HG03135 (cell line): ENCODE measurements around the gene ZCCHC24.

ENCODE experiments used
- ATAC-seq: cut with Tn5 transposase; IDR thresholded peaks from one replicate; pipeline ENCODE4 v1.9.1; 2021; ENCODE audit warnings: mild to moderate bottlenecking, moderate library complexity; ENCODE audit not compliant: unreplicated experiment

ZCCHC24 gene

DNA sequence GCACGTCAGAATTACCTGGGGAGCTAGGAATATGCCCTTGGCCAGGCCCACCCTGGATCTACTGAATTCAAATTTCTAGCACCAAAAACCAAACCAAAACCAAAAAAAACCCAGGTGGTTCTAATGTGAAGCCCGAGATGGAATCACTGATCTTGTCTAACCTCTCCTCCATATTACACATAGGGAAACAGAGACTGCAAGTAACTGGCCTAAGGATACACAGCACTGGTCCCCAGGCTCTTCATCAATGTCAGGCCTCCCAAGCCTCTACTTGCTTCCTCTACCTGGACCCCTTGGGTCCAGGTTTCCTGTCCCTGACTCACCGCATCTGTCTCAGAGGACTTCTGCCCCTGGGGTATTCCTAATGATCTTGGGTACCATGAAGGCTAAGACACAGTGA lies 30.7 kb downstream of the ZCCHC24 start:
- no peak for ATAC-seq

DNA sequence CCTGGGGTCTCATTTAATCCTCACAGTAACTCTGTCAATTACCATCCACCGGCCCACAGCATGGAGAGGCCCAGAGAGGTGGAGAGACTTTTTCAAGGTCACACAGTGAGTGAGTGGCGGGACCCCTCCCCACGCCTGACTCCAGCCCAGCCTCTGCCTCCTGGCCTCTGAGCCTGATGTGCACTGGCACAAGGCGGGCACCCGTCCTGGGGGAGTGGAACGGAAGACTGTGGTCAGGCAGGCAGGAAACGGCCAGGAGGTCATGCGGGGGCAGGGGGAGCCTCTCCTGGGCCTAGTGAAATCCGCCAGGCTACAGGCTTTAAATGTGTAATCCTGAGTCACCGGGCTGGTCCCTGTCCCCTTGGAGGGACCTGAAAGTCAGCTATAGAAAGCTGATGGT lies 32.2 kb downstream of the ZCCHC24 start:
- no peak for ATAC-seq

DNA sequence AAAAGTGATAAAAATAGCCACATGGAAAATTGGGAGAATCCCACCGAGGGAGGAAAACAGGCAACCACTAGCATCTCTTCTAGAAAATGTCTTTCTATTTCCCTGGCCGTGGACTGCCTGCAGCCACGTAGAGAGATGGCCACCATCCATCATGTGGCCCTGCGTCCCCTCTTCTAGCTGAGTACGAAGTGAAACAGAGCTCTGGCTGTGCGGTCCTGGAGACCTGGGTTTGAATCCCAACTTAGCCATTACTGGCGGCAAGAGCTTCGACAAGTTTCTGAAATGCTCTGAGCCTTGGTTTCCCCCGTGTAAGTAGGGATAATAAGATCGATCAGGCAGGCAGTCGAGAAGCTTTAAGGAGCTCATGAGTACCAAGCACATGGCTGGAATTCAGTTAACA lies 32.9 kb downstream of the ZCCHC24 start:
- ATAC-seq, result no peak

DNA sequence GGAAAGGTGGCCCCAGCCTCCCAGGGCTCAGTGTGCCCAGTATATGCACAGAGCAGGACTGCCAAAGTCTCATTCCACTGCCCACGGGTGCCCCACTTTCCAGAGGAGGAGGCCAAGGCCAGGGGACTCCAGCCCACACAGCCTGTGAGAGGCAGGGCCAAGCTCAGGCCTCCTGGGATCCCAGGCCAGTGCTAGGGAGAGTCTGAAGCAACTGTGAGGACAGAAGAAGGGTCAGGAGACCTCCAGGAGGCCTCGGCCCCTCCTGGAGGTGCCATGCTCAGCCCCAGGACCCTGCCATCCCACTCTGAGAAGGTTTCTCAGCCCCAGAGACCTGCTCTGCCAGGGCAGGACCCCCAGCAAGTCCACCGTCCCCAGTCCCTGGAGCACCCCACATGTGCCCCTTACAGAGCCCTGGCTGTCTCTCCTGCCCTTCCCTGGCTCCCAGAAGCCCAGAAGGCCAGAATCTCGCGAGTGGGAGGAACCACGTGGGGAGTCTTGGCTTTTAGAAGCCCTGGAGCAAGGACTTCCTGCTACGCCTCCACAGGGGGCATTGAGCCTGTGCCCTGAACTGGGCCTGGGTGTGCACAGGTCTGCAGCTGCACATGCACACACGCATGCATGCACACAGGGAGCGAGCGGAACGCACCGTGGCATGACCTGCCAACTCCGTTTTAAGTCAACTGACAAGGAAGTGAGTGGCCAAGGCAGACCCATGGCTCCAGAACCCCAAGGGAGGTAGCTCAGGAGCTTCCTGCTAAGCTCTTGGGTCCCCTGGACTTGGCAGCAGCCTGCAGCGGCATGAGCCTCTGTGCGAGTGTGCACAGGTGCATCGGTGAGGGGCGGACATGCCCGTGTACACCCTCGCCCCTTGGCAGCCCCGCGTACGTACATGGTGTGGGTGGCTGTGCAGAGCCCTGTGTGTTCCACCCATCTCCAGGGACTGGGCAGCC lies 33.6 kb downstream of the ZCCHC24 start:
- no peak for ATAC-seq

DNA sequence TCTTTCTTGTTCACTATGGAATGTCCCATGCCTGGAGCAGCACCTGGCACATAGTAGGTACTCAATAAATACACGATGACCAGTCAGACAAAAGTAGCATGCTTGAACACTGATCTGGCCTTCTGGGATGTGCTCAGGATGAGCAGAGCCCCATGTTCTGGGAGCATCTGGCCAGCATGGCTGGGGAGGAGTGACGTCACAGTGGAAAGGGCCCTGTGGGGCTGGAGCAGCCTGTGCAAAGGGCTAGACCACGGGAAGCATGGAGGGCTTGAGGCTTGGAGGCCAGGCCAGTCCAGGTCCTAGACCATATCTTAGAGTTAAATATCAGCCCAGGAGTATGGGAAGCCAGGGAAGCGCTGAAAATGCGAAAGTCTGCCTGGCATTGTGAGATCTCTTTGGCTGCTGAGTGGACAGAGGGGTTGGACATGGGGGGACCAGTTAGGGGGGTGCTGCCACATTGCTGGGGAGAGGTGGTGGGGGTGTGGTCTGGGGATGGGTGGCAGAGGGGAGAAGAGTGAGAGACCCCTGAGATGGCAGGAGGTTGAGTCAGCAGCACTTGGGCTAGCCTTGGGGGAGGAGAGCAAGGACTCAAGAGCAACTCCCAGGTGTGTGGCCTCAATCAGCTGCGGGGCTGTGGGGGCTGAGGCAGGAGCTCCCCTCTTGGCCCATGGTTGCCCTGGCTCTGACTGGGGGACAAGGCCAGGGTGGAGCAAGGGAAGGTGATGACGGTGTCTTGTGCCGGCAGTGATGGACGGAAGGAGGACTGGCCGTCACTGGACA lies 34.9 kb downstream of the ZCCHC24 start:
- ATAC-seq, result no peak

DNA sequence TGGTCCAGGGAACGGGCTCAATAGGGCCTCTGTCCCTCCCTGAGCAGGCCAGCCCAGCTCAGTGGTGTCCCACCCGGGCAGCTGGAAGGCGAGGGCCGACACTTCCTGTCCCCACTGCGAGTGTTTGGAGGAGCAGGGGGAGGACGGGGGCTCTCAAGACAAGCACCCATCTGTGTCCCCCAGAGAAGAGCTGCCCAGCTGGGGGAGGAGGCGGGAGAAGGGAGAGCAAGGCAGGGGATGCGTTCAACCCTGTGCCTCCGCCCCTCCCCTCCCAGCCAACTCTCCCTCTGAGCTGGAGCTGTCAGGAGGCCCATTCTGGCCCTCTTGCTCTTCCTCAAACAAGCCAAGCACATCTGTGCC lies 35.7 kb downstream of the ZCCHC24 start:
- no peak for ATAC-seq

DNA sequence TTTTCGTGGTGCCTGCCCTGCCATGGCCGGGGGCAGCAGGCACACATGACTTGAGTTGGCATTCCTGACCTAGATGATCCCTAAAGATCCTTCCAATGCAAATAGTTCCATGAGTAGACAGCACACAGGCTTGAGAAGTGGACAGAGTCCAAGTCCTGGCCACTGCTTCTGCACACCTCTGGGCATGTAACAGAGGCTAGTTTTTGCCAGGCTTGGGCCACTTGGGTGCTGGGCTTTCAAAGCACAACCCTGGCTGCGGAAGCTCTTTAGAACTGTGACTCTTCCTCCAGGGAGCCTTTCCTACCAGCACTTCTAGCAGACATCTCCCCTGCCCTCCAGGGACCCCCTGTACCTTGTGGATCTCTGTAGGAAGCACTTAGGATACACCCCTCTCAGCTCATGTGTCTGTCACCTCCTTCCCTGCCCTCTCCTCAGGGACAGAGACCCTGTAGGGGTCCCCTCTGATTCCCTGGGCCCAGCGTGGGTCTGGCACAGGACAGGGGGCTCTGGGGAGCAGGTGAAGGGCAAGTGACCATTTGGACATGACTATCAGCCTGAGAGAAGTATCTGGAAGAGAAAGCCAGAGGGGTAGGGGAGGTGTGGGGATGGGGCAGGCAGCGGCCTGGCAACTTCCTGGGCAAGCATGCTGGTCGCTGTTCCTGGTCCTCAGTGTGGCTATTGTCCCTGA lies 36.2 kb downstream of the ZCCHC24 start:
- ATAC-seq, result no peak

DNA sequence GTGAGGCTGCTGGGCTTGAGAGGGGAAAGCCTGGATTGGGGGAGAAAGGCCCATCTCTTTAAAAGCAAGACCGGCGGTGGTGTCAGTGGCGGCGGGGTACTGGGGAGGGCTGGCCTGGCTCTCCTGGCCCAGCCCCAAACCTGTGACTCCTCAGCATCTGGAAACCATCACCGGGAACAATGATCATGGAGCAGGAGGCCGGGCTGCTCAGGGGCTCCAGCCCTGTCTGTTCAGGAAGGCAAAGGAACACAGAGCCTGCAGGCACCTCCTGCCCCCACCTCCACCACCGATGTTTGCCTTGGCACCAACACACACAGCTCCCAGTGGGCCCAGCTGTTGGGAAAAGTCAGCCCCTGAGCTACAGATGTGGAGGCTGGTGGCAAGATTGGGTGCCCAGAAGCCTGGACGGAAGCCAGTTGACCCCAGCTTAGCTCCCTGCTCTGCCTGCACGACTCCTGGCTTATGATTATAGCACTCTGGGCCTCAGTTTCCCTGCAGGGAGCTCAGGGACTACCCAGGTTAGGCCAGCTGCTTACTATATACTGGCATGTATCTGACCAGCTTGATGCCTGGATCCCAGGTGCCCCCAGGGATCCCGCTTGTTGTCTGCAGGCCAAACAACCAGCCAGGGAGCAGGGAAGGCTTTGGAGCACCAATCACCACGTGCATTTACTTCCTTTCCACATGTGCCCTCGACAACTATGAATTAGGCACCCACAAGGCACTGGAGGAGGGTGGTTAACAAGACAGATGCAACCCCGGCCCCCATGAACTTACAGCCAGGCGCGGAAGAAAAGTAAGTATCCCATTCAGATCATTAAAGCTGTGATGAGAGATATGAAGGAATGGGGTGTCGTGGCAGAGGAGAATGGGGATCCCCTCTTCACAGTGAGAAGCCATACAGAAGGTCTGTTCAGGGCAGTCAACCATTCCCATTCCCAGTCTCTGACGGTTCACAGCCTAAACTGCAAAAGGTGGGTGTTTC lies 37.3 kb downstream of the ZCCHC24 start:
- no peak for ATAC-seq

DNA sequence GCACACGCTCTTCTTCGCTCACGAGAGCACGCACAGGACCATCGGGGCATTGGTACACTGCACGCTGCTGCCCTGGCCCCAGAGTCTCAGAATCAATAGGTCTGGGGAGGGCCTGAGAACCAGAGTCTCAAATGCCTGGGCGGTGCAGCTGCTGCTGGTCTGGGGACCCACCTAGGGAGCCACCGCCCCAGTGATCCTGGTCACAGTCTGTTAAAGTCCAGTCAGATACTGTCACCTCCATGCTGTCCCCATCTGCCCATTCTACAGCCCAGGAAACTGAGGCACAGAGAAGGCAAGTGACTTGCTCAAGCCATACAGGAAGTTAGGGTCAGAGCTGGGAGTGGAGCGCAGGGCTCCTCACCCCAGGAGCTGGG lies 38.0 kb downstream of the ZCCHC24 start:
- ATAC-seq, result no peak

DNA sequence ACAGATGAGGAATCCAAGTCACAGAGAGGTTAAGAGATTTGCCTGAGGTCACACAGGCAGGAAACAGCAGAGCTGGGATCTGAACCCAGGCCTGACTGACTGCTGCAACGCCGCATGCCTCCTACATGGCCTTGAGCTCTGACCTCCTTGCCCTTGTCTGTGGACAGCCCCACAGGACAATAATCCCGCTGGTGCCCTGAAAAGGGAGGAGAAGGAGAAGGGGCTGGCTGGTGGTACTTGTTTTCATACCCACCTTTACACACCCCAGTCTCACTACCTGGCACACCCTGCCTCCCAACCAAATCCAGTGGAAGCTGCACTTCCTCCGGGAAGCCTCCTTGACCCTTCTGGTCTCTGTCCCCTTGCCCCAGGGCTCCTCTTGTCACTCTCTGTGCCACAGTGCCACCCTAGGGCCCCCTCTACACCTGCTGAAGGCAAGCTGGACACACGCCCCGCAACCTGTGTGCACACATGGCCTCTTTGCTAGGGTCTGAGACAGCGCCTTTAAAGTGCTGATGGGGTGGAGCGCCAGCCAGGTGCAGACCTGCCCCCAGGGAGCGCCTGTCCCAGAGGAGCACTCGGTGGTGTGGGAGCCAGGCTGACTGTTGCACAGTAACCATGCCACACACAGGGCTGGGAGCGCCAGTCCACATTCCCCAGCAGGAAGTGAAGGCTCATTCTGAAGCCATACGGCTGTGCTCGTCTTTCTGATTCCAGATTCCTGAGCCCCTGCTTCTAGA lies 38.6 kb downstream of the ZCCHC24 start:
- ATAC-seq, result no peak

DNA sequence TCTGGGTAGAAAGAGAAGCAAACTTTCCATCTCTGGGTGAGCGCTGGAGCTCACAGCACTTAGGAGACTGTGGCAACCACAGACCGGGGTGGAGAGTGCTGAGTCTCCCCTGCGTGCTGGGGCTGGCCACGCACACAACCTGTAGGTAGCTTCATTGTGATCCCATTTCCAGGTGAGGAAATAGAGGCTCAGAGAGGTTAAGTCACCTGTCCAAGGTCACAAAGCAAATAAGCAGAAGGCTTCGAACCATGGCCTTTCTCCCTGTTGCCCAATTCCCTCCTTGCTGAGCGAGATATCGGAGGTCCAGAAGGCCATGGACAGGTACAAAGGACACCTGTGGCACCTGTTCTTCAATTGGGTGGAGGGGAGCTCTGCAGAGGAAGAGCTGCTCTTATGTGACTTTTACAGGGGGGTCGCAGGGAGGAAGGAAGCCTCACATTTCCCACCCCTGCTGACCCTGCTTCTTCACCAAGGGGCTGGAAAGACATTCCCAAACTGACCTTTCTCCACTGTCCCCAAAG lies 39.4 kb downstream of the ZCCHC24 start:
- ATAC-seq, result no peak

DNA sequence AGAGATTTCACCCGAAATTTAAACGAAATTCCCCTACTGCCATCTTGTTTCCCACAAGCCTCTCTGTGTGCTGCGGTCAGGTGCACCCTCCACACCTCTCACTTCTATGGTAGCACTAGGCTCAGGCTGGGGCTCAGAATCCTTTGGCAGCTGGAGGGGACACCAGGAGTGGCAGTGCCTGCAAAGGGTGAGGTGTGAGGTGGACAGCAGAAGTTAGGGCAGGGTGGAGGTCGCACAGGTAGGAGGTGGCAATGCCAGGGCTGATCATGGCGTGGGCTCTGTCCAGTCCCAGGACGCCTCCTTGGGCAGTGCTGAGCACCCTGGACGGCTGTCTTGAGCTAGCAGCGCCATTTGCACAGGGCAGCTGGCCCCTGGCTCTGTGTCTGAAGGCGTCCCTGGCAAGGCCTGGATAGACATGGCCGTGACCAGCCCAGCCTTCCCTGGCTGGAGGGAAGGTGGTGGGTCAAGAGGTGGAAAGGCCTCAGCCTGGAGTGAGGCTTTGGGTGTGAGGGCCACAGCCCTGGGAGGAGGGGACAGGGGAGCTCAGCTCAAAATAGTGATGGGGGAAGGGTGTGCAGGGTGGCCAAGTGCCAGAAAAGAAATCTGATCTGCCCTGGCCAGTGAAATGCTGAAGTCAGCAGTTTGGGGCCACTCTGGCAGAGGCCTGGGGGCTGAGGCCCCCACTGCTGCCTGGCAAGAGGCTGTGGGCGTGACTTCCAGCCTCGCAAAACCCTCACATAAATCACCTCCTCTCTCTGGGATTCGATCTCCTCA lies 40.0 kb downstream of the ZCCHC24 start:
- ATAC-seq, result no peak

DNA sequence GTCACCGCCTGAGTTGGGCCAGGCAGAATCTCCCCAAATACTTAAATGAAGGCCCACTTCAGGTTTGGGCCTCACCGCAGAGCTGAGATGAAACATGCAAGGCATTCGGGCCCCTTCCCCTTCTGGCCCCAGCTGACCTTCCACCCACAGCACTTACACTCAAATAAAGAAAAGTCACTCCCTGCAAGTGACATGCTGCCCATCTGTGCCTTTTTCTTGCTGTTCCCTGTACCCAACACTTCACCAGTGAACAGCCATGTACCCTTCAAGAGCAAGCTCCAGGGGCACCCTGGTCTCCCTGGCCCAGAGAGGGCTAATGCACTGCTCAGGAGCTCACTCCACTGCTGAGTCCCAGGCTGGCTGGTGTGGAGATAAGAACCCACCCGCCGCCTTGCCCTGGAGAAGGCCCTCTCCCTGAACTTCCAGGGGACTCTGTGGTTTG lies 40.7 kb downstream of the ZCCHC24 start:
- ATAC-seq, result no peak

DNA sequence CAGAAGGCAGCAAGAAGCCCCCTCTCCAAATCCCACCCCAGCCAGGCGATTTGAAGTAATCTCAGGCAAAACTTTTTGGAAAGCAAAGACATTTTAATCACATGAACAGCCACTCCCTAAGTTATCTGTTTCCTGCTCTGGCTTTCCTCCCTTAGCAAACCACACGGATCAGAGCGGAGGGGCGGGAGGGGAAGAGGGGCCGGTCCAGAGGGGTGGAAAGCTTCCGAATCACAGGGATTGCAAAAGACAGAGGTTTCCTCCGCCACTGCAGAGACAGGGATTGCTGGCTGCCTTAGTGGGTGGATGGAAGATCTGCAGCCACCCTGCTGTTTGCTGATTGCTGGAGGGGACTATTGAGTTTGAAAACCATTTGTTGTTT lies 41.2 kb downstream of the ZCCHC24 start:
- no peak for ATAC-seq

DNA sequence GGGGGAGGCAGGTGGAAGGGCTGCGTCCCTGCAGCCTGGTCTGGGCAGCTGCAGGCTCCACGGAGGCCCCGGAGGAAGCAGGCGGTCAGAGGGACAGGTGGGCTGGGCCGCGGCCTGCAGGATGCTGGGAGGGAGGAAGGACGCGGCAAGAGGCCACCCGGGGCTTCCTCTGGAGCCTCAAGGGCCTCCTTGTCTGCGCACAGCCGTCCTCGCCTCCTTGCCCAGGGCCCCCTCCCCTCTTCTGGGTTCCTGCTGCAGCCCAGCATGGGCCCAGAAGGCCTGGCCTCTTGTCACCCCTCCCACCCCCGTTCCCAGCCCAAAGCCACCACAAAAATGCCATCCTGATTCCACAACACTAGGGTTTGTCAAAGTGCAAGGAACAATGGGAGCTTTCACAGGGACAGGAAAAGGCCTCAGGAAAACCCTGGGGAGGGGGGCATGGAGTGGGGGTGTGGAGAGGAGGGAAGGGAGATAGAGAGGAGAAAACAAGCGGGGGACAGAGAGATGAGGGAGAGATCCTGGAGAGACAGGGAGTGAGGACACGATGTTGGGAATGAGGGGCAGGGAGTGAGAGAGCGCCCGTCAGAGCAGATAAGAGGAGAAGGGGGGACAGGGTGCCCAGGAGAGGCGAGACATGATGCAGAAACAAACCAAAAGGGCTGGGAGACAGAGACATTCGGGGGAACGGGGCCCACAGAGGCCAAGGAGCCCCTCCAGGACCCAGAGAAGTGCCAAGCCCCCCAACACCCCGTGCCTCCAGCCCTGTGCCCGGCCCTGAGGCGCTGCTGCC lies 41.8 kb downstream of the ZCCHC24 start:
- ATAC-seq, result no peak

DNA sequence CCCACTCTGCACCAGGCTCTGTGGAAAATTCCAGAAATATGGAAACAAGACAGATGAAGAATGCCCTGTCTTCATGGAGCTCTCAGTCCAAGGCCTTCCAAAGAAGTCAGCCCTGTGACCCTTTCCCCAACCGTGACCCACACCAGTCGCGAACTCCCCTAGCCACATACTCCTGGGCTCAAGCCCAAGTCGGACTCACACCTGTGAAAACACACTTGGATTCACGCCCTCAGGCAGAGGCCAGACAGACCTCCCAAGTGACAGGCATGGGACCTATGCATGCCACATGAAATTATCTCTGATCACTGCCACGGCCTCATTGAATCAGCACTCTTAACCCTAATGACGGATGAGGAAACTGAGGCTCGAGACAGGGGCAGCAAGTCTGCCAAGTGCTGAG lies 42.5 kb downstream of the ZCCHC24 start:
- ATAC-seq, result no peak

DNA sequence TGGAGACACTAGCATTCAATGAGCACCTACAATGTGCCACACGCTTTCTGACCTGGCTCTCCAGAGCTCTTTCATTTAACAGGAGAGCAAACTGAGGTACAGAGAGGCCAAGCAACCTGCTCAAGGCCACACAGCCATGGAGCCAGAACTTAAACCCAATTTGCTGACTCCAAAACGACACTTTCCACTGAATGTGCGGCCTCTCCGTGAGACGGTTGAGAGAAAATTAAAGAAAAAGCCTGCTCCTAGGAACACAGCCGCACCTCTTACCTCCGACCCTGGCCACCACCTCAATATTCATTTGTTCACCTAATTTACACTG lies 42.8 kb downstream of the ZCCHC24 start:
- ATAC-seq, result no peak
